Neural cell (in vitro differentiated cells): Measurements from ENCODE around the gene USP37. TPM values are rescaled to one million over a fixed set of nuclear protein-coding genes. Genes with fewer than 3 reads are reported as not detected.

Source experiments
- H2AFZ ChIP-seq: fragments of 200-600, 300-800 bp; sonication (generic), shearing (Covaris generic); 2 replicates; pipeline ENCODE4 v1.6.0; 2014; ENCODE audit warnings: low read depth, mild to moderate bottlenecking, antibody characterized with exemption, low read length, moderate library complexity
- H3F3A ChIP-seq: fragments of 200-600 bp; shearing (Covaris generic); 2 replicates; pipeline ENCODE4 v1.6.1; 2016; ENCODE audit warnings: mild to moderate bottlenecking, moderate library complexity, mixed read lengths, antibody characterized with exemption, low read length; ENCODE audit not compliant: insufficient read depth, poor library complexity, severe bottlenecking
- H3K27ac ChIP-seq: fragments of 200-600, 300-800 bp; sonication (generic), shearing (Covaris generic); 2 replicates; pipeline ENCODE4 v1.5.1; 2014; ENCODE audit warnings: mild to moderate bottlenecking, low read length, moderate library complexity
- H3K27me3 ChIP-seq: fragments of 300-800, 200-600 bp; sonication (generic), shearing (Covaris generic); 2 replicates; pipeline ENCODE4 v1.6.0; 2014; ENCODE audit warnings: mild to moderate bottlenecking, low read depth, low read length, moderate library complexity; ENCODE audit not compliant: insufficient read depth
- H3K36me3 ChIP-seq: fragments of 300-800, 200-600 bp; sonication (generic), shearing (Covaris generic); 2 replicates; pipeline ENCODE4 v1.5.1; 2014; ENCODE audit warnings: mild to moderate bottlenecking, antibody characterized with exemption, low read length, moderate library complexity; ENCODE audit not compliant: insufficient read depth
- H3K4me2 ChIP-seq: fragments of 300-800, 200-600 bp; sonication (generic), shearing (Covaris generic); 2 replicates; pipeline ENCODE4 v1.6.0; 2014; ENCODE audit warnings: mild to moderate bottlenecking, low read length
- H3K4me3 ChIP-seq: fragments of 300-800, 200-600 bp; sonication (generic), shearing (Covaris generic); 2 replicates; pipeline ENCODE4 v1.5.1; 2014; ENCODE audit warnings: mild to moderate bottlenecking, low read length, moderate library complexity
- H3K79me2 ChIP-seq: fragments of 200-600 bp; shearing (Covaris generic); replicated peaks from 2 replicates; pipeline ENCODE4 v1.6.0; 2014; ENCODE audit warnings: mild to moderate bottlenecking, low read length, moderate library complexity; ENCODE audit not compliant: insufficient read depth
- H3K9ac ChIP-seq: fragments of 300-800, 200-600 bp; sonication (generic), shearing (Covaris generic); 2 replicates; pipeline ENCODE4 v1.6.1; 2016; ENCODE audit warnings: mild to moderate bottlenecking, low read length, mixed read lengths
- H3K9me2 ChIP-seq: fragments of 200-600 bp; shearing (Covaris generic); 2 replicates; pipeline ENCODE4 v1.6.1; 2016; ENCODE audit warnings: mild to moderate bottlenecking, low read length, mixed read lengths; ENCODE audit not compliant: insufficient read depth
- H3K9me3 ChIP-seq: fragments of 200-600, 300-800 bp; sonication (generic), shearing (Covaris generic); 2 replicates; pipeline ENCODE4 v1.6.1; 2016; ENCODE audit warnings: mild to moderate bottlenecking, mixed run types, low read length, moderate library complexity, mixed read lengths
- H4K20me1 ChIP-seq: fragments of 200-600 bp; shearing (Covaris generic); 2 replicates; pipeline ENCODE4 v1.6.1; 2016; ENCODE audit warnings: mild to moderate bottlenecking, mixed run types; ENCODE audit not compliant: insufficient read depth
- CTCF ChIP-seq: fragments of 450-650 bp; IDR thresholded peaks from 2 replicates; pipeline ENCODE4 v1.5.1; 2014; ENCODE audit warnings: antibody characterized with exemption, mild to moderate bottlenecking, moderate library complexity; ENCODE audit not compliant: poor library complexity, severe bottlenecking
- EP300 ChIP-seq: fragments of 450-650 bp; conservative IDR thresholded peaks from 2 replicates; pipeline ENCODE4 v1.6.1; 2014; ENCODE audit warnings: antibody characterized with exemption, mild to moderate bottlenecking, moderate library complexity; ENCODE audit not compliant: poor library complexity, severe bottlenecking
- EZH2 ChIP-seq: fragments of 200-600, 300-800 bp; shearing (Covaris generic), sonication (generic); IDR thresholded peaks from 2 replicates; pipeline ENCODE4 v1.6.1; 2014; ENCODE audit warnings: antibody characterized with exemption, low read length, borderline replicate concordance, mild to moderate bottlenecking; ENCODE audit not compliant: insufficient read depth, poor library complexity, severe bottlenecking
- MXI1 ChIP-seq: fragments of 450-650 bp; conservative IDR thresholded peaks from 2 replicates; pipeline ENCODE4 v1.6.1; 2014; ENCODE audit warnings: antibody characterized with exemption, mild to moderate bottlenecking; ENCODE audit not compliant: poor library complexity, severe bottlenecking
- POLR2AphosphoS5 ChIP-seq: IDR thresholded peaks from 2 replicates; pipeline ENCODE4 v1.6.1; 2012
- RAD21 ChIP-seq: fragments of 450-650 bp; conservative IDR thresholded peaks from 2 replicates; pipeline ENCODE4 v1.6.1; 2014; ENCODE audit warnings: antibody characterized with exemption, mild to moderate bottlenecking, moderate library complexity
- REST ChIP-seq: IDR thresholded peaks from 2 replicates; pipeline ENCODE4 v1.6.1; 2012; ENCODE audit warnings: borderline replicate concordance
- SMC3 ChIP-seq: fragments of 450-650 bp; conservative IDR thresholded peaks from 2 replicates; pipeline ENCODE4 v1.6.1; 2014; ENCODE audit warnings: antibody characterized with exemption, mild to moderate bottlenecking, moderate library complexity; ENCODE audit not compliant: poor library complexity
- TAF1 ChIP-seq: IDR thresholded peaks from 2 replicates; pipeline ENCODE4 v1.6.1; 2012; ENCODE audit warnings: low read depth
- polyA plus RNA-seq: library from polyadenylated mRNA; depleted of rRNA; stranded (reverse); fragments of >200 nt; gene quantifications from 2 replicates; pipeline ENCODE4 v1.2.3, GENCODE V29; 2014

The USP37 gene
- polyA plus RNA-seq, 1 donor from 2014 or later = 16.5 TPM

- TF ChIP-seq EZH2 = no peak
- no peak for TF ChIP-seq SMC3
- TF ChIP-seq REST = no peak
- no peak for TF ChIP-seq EP300
- TF ChIP-seq RAD21 = no peak
- no peak for TF ChIP-seq POLR2AphosphoS5
- TF ChIP-seq MXI1 = no peak
- no peak for TF ChIP-seq TAF1
- no peak for TF ChIP-seq CTCF
- Histone ChIP-seq H3K9me2 (no peaks in the 10 kb centered on the region), H3K27ac (no peak overlapping the region), H3K27me3 (peaks cover 21% of the 10 kb centered on the region), H3K9me3 (no peaks in the 10 kb centered on the region), H3K36me3 (no peaks in the 10 kb centered on the region), H4K20me1 (no peaks in the 10 kb centered on the region), H2AFZ (no peak overlapping the region), H3K79me2 (no peaks in the 10 kb centered on the region), H3K4me3 (no peak overlapping the region), H3F3A (no peaks in the 10 kb centered on the region), H3K9ac (no peak overlapping the region), H3K4me2 (no peak overlapping the region)
These were observed 165.7 kb downstream of the USP37 start for GRCh38 chr2:218402491-218402901.

- Histone ChIP-seq H3K9me2 (no peaks in the 10 kb centered on the region), H2AFZ (no peak overlapping the region), H3K4me3 (no peak overlapping the region), H4K20me1 (no peaks in the 10 kb centered on the region), H3K9ac (no peak overlapping the region), H3K9me3 (no peaks in the 10 kb centered on the region), H3K36me3 (no peaks in the 10 kb centered on the region), H3K4me2 (no peak overlapping the region), H3K27ac (no peak overlapping the region), H3K27me3 (peaks cover 27% of the 10 kb centered on the region), H3K79me2 (no peaks in the 10 kb centered on the region), H3F3A (no peaks in the 10 kb centered on the region)
- TF ChIP-seq MXI1 = no peak
- no peak for TF ChIP-seq TAF1
- no peak for TF ChIP-seq RAD21
- no peak for TF ChIP-seq EP300
- no peak for TF ChIP-seq CTCF
- TF ChIP-seq REST = no peak
- TF ChIP-seq SMC3 = no peak
- TF ChIP-seq POLR2AphosphoS5 = no peak
- TF ChIP-seq EZH2 = no peak
These were observed 166.3 kb downstream of the USP37 start for GRCh38 chr2:218401890-218402289.
